Measurements from ENCODE around the gene TAS2R20.

Gene TAS2R20

DNA sequence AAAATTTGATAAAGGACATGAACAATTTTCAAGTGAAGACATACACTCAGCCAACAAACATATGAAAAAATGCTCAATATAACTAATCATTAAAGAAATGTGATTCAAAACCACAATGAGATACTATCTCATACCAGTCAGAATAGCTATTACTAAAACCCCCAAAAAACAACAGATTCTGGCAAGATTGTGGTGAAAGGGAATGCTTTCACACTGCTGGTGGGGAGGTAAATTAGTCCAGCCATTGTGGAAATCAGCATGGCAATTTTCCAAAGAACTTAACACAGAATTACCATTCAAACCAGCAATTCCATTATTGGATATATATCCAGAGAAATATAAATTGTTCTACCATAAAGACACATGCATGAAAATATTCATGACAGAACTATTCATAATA is 40.4 kb downstream of the TAS2R20 start:
- DNase-seq = no peak

DNA sequence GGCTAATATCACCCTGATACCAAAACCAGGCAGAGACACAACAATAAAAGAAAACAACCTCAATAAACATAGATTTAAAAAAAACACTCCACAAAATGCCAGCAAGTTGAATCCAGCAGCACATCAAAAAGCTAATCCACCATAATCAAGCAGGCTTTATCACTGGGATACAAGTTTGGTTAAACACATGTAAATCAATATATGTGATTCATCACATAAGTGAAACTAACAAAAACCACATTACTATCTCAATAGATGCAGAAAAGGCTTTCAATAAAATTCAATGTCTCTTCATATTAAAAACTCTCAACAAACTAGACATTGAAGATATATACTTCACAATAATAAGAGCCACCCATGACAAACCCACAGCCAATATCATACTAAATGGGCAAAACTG is 42.0 kb downstream of the TAS2R20 start:
- DNase-seq = no peak

DNA sequence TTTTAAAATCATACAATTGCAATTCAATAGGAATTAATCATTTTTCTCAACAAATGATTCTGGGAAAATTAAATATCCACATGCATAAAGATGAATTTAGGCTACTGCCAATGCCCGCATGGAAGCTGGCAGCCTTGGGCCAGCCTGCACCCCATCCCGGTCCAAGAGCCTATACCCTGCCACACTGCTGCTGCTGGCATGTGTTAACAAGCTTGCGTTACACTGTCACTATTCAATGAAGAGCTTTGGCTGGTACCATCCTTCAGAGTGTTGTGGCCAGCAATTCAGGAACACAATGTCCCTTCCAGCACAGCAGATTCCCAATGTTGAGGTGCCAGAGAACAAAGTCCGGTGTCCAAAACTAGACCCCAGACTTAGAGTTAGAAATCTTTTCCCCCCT is 45.5 kb downstream of the TAS2R20 start:
- DNase-seq = no peak

Data from activated naive CD4-positive, alpha-beta T cell treated with Interleukin-2 at 50 U/mL for 16 hours (primary cell).